Mesenchymal stem cell (in vitro differentiated cells and primary cell): ENCODE data around the gene DLGAP1.

ENCODE experiments used
- DNase-seq: peaks from one replicate; pipeline ENCODE4 v3.0.0-alpha.2; 2013
- H2AFZ ChIP-seq: one replicate; pipeline ENCODE4 v1.6.1; 2013; ENCODE audit warnings: low read depth, mild to moderate bottlenecking, control low read depth, inconsistent platforms, low read length, moderate library complexity
- H2AK5ac ChIP-seq: 2 replicates; pipeline ENCODE4 v1.6.1; 2013; ENCODE audit warnings: low read length, moderate library complexity, mild to moderate bottlenecking, inconsistent platforms; ENCODE audit not compliant: severe bottlenecking
- H2BK120ac ChIP-seq: one replicate; pipeline ENCODE4 v1.6.1; 2013; ENCODE audit warnings: low read depth, mild to moderate bottlenecking, inconsistent platforms, low read length, moderate library complexity
- H2BK12ac ChIP-seq, 2 experiments: one replicate each; pipeline ENCODE4 v1.6.1; 2013; ENCODE audit warnings: inconsistent platforms in 2 of 2, low read length in 2 of 2, mild to moderate bottlenecking in 2 of 2, moderate library complexity in 2 of 2, control low read depth in 1 of 2
- H2BK15ac ChIP-seq: one replicate; pipeline ENCODE4 v1.6.1; 2013; ENCODE audit warnings: mild to moderate bottlenecking, low read depth, inconsistent platforms; ENCODE audit not compliant: poor library complexity, severe bottlenecking
- H2BK5ac ChIP-seq: 2 replicates; pipeline ENCODE4 v1.6.1; 2013; ENCODE audit warnings: low read depth, mild to moderate bottlenecking, low read length, control low read depth, inconsistent platforms; ENCODE audit not compliant: poor library complexity, severe bottlenecking
- H3K14ac ChIP-seq, 2 experiments: one replicate each; pipeline ENCODE4 v1.6.1; 2013; ENCODE audit warnings: inconsistent platforms in 2 of 2, low read length in 2 of 2, control low read depth in 1 of 2, mild to moderate bottlenecking in 1 of 2, moderate library complexity in 1 of 2
- H3K18ac ChIP-seq, 2 experiments: one replicate each; pipeline ENCODE4 v1.6.1; 2013; ENCODE audit warnings: inconsistent platforms in 2 of 2, low read length in 2 of 2, control low read depth in 1 of 2, low read depth in 1 of 2, mild to moderate bottlenecking in 1 of 2
- H3K23ac ChIP-seq, 2 experiments: one replicate each; pipeline ENCODE4 v1.6.1; 2013; ENCODE audit warnings: inconsistent platforms in 2 of 2, low read length in 2 of 2, mild to moderate bottlenecking in 2 of 2, moderate library complexity in 2 of 2, control low read depth in 1 of 2
- H3K27ac ChIP-seq: 2 replicates; pipeline ENCODE4 v1.5.1; 2013; ENCODE audit warnings: mild to moderate bottlenecking, moderate library complexity, low read length, control low read depth, inconsistent platforms; ENCODE audit not compliant: poor library complexity, severe bottlenecking
- H3K27me3 ChIP-seq, 2 experiments: 2 replicates each; pipeline versions ENCODE4 v1.6.1 to v1.7.0; 2013; ENCODE audit warnings: low read length in 2 of 2, mild to moderate bottlenecking in 2 of 2, moderate library complexity in 2 of 2, control low read depth in 1 of 2, inconsistent platforms in 1 of 2; ENCODE audit not compliant: control insufficient read depth in 1 of 2, insufficient read depth in 1 of 2
- H3K36me3 ChIP-seq, 2 experiments: 2 replicates each; pipeline versions ENCODE4 v1.6.1 to v1.7.0; 2013; ENCODE audit warnings: low read length in 2 of 2, control low read depth in 1 of 2, inconsistent platforms in 1 of 2, low read depth in 1 of 2, mild to moderate bottlenecking in 1 of 2; ENCODE audit not compliant: insufficient read depth in 2 of 2, control insufficient read depth in 1 of 2
- H3K4ac ChIP-seq, 2 experiments: one replicate each; pipeline ENCODE4 v1.6.1; 2013; ENCODE audit warnings: inconsistent platforms in 2 of 2, low read length in 2 of 2, mild to moderate bottlenecking in 2 of 2, moderate library complexity in 2 of 2, control low read depth in 1 of 2, low read depth in 1 of 2
- H3K4me1 ChIP-seq: 2 replicates; pipeline ENCODE4 v1.6.1; 2013; ENCODE audit warnings: low read depth, low read length, control low read depth; ENCODE audit not compliant: control insufficient read depth, insufficient read depth
- H3K4me2 ChIP-seq: 2 replicates; pipeline ENCODE4 v1.6.1; 2013; ENCODE audit warnings: low read length, mild to moderate bottlenecking, inconsistent platforms; ENCODE audit not compliant: poor library complexity, severe bottlenecking
- H3K4me3 ChIP-seq, 2 experiments: 2 replicates each; pipeline versions ENCODE4 v1.5.1 to v1.7.0; 2013; ENCODE audit warnings: low read length in 2 of 2, mild to moderate bottlenecking in 2 of 2, control low read depth in 1 of 2, low read depth in 1 of 2; ENCODE audit not compliant: insufficient read depth in 1 of 2
- H3K79me1 ChIP-seq: replicated peaks from 2 replicates; pipeline ENCODE4 v1.6.1; 2013; ENCODE audit warnings: mild to moderate bottlenecking, control low read depth, low read length, inconsistent platforms; ENCODE audit not compliant: poor library complexity, severe bottlenecking
- H3K9ac ChIP-seq: 2 replicates; pipeline ENCODE4 v1.7.0; 2013; ENCODE audit warnings: mild to moderate bottlenecking, low read length, moderate library complexity
- H3K9me3 ChIP-seq: 2 replicates; pipeline ENCODE4 v1.7.0; 2013; ENCODE audit warnings: mild to moderate bottlenecking, low read length; ENCODE audit not compliant: control insufficient read depth
- H4K8ac ChIP-seq: one replicate; pipeline ENCODE4 v1.6.1; 2013; ENCODE audit warnings: inconsistent platforms, mild to moderate bottlenecking, low read length, moderate library complexity
- H4K91ac ChIP-seq: one replicate; pipeline ENCODE4 v1.6.1; 2013; ENCODE audit warnings: mild to moderate bottlenecking, low read length, inconsistent platforms
- WGBS: methylation state at CpG from one replicate; pipeline ENCODE4 v1.1.7; 2013; ENCODE audit warnings: mixed read lengths; 5-methylcytosine and 5-hydroxymethylcytosine counted together

DLGAP1 gene

GRCh38 chr18:4084382-4084900 lies 370.7 kb downstream of the DLGAP1 start:
- no peak overlapping the region for H3K27ac ChIP-seq
- H2BK12ac ChIP-seq = no peak overlapping the region
- H3K9me3 ChIP-seq = peaks cover 13% of the 10 kb centered on the region
- H2BK5ac ChIP-seq = no peak overlapping the region
- no peak for DNase-seq
- H4K91ac ChIP-seq = no peak overlapping the region
- H3K14ac ChIP-seq = no peak overlapping the region
- no peak overlapping the region for H2BK120ac ChIP-seq
- no peak overlapping the region for H2BK15ac ChIP-seq
- no peak overlapping the region for H3K18ac ChIP-seq
- H3K23ac ChIP-seq = no peak overlapping the region
- no peak overlapping the region for H4K8ac ChIP-seq
- whole genome bisulfite sequencing = 67% methylated on average over 2 of the region's 3 CpGs
- H2AFZ ChIP-seq = no peak overlapping the region
- H3K79me1 ChIP-seq = no peaks in the 10 kb centered on the region
- no peak overlapping the region for H3K4ac ChIP-seq
- H3K36me3 ChIP-seq = no peaks in the 10 kb centered on the region
- H3K9ac ChIP-seq = no peak overlapping the region
- no peak overlapping the region for H3K4me3 ChIP-seq
- no peak overlapping the region for H2AK5ac ChIP-seq
- H3K4me1 ChIP-seq = no peaks in the 10 kb centered on the region
- H3K27me3 ChIP-seq = peaks cover 0 to 4% of the 10 kb centered on the region in 2 experiments
- no peak overlapping the region for H3K4me2 ChIP-seq

GRCh38 chr18:4078246-4078645 lies 376.9 kb downstream of the DLGAP1 start:
- Histone ChIP-seq H3K27me3 (no peaks in the 10 kb centered on the region), H3K36me3 (no peaks in the 10 kb centered on the region), H2AFZ (no peak overlapping the region), H2BK15ac (no peak overlapping the region), H3K18ac (no peak overlapping the region), H3K9me3 (no peaks in the 10 kb centered on the region), H2BK12ac (no peak overlapping the region), H3K23ac (no peak overlapping the region), H3K79me1 (no peaks in the 10 kb centered on the region), H3K14ac (no peak overlapping the region), H4K8ac (no peak overlapping the region), H3K27ac (no peak overlapping the region), H2BK5ac (no peak overlapping the region), H3K4me1 (no peaks in the 10 kb centered on the region), H3K9ac (no peak overlapping the region), H2AK5ac (no peak overlapping the region), H3K4me2 (no peak overlapping the region), H3K4ac (no peak overlapping the region), H2BK120ac (no peak overlapping the region), H4K91ac (no peak overlapping the region), H3K4me3 (no peak overlapping the region)
- 69% methylated on average over 4 of the region's 4 CpGs for WGBS
- no peak for DNase-seq

- H2AFZ ChIP-seq = no peak overlapping the region
- 49% methylated on average over 1 of the region's 2 CpGs for WGBS
- H2BK15ac ChIP-seq = no peak overlapping the region
- H3K79me1 ChIP-seq = no peaks in the 10 kb centered on the region
- H2AK5ac ChIP-seq = no peak overlapping the region
- H3K4ac ChIP-seq = no peak overlapping the region
- no peak overlapping the region for H3K14ac ChIP-seq
- no peak overlapping the region for H2BK5ac ChIP-seq
- H3K27me3 ChIP-seq = no peaks in the 10 kb centered on the region
- no peaks in the 10 kb centered on the region for H3K4me1 ChIP-seq
- no peak for DNase-seq
- H2BK120ac ChIP-seq = no peak overlapping the region
- H3K23ac ChIP-seq = no peak overlapping the region
- H3K4me3 ChIP-seq = no peak overlapping the region
- H3K18ac ChIP-seq = no peak overlapping the region
- no peak overlapping the region for H3K9ac ChIP-seq
- H4K8ac ChIP-seq = no peak overlapping the region
- H2BK12ac ChIP-seq = no peak overlapping the region
- H4K91ac ChIP-seq = no peak overlapping the region
- H3K4me2 ChIP-seq = no peak overlapping the region
- H3K9me3 ChIP-seq = no peaks in the 10 kb centered on the region
- H3K36me3 ChIP-seq = no peaks in the 10 kb centered on the region
- no peak overlapping the region for H3K27ac ChIP-seq
Measured at GRCh38 chr18:4077721-4078120, 377.4 kb downstream of the DLGAP1 start.

GRCh38 chr18:4077204-4077603 lies 377.9 kb downstream of the DLGAP1 start:
- H3K18ac ChIP-seq = no peak overlapping the region
- H2AFZ ChIP-seq = no peak overlapping the region
- no peaks in the 10 kb centered on the region for H3K9me3 ChIP-seq
- no peaks in the 10 kb centered on the region for H3K36me3 ChIP-seq
- no peaks in the 10 kb centered on the region for H3K27me3 ChIP-seq
- H2BK12ac ChIP-seq = no peak overlapping the region
- no peaks in the 10 kb centered on the region for H3K79me1 ChIP-seq
- H4K8ac ChIP-seq = no peak overlapping the region
- no peak overlapping the region for H2BK5ac ChIP-seq
- DNase-seq = no peak
- H2AK5ac ChIP-seq = no peak overlapping the region
- H2BK120ac ChIP-seq = no peak overlapping the region
- no peak overlapping the region for H3K4ac ChIP-seq
- no peak overlapping the region for H3K27ac ChIP-seq
- H3K4me2 ChIP-seq = no peak overlapping the region
- no peak overlapping the region for H4K91ac ChIP-seq
- no peaks in the 10 kb centered on the region for H3K4me1 ChIP-seq
- no peak overlapping the region for H2BK15ac ChIP-seq
- H3K14ac ChIP-seq = no peak overlapping the region
- no CpG with 5 or more reads among the region's 2 CpGs for WGBS
- H3K9ac ChIP-seq = no peak overlapping the region
- no peak overlapping the region for H3K4me3 ChIP-seq
- H3K23ac ChIP-seq = no peak overlapping the region
